ENCODE results near the gene DIS3L2.
"Not testable (repeated sequence)": the region's sequence is repeated elsewhere in the genome, so short reads cannot be mapped to it uniquely, and the experiment has no call there.

DIS3L2 gene

GRCh38 chr2:232363784-232364615 lies 402.5 kb downstream of the DIS3L2 start:
- intact Hi-C loops (cut with micrococcal nuclease): no loop called here
- Mint-ChIP-seq H3K4me1 (ENCODE audit: low read depth) (peaks cover 24% of the 10 kb centered on the region), H3K4me3 (peak overlapping the region; percentile 73), H3K27ac (peak overlapping the region; percentile 68), H3K27me3 (peaks cover 2% of the 10 kb centered on the region), H3K9me3 (peaks cover 13% of the 10 kb centered on the region), H3K36me3 (ENCODE audit: low read depth) (no peaks in the 10 kb centered on the region)

GRCh38 chr2:232364806-232365594 lies 403.5 kb downstream of the DIS3L2 start:
- H3K36me3 Mint-ChIP-seq (ENCODE audit: low read depth); H3K27ac Mint-ChIP-seq; intact Hi-C loops (cut with micrococcal nuclease); H3K4me3 Mint-ChIP-seq; H3K27me3 Mint-ChIP-seq: not testable (repeated sequence)
- H3K9me3 Mint-ChIP-seq: peaks cover 13% of the 10 kb centered on the region
- H3K4me1 Mint-ChIP-seq (ENCODE audit: low read depth): peaks cover 24% of the 10 kb centered on the region

GRCh38 chr2:232365621-232366321 lies 404.3 kb downstream of the DIS3L2 start:
- Mint-ChIP-seq H3K36me3 (ENCODE audit: low read depth) (no peaks in the 10 kb centered on the region), H3K4me3 (no peak overlapping the region), H3K27ac (no peak overlapping the region), H3K27me3 (peaks cover 2% of the 10 kb centered on the region), H3K4me1 (ENCODE audit: low read depth) (peaks cover 24% of the 10 kb centered on the region), H3K9me3 (peaks cover 13% of the 10 kb centered on the region)
- intact Hi-C loops (cut with micrococcal nuclease): no loop called here

DNA sequence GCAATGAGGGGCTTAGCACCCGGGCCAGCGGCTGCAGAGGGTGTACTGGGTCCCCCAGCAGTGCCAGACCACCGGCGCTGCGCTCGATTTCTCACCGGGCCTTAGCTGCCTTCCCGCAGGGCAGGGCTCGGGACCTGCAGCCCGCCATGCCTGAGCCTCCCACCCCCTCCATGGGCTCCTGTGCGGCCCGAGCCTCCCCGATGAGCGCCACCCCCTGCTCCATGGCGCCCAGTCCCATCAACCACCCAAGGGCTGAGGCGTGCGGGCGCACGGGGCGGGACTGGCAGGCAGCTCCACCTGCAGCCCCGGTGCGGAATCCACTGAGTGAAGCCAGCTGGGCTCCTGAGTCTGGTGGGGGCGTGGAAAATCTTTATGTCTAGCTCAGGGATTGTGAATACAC lies 404.9 kb downstream of the DIS3L2 start:
- Mint-ChIP-seq H3K9me3 (peaks cover 13% of the 10 kb centered on the region), H3K4me1 (ENCODE audit: low read depth) (peaks cover 24% of the 10 kb centered on the region)
- H3K36me3 Mint-ChIP-seq (ENCODE audit: low read depth); H3K27me3 Mint-ChIP-seq; H3K27ac Mint-ChIP-seq; intact Hi-C loops (cut with micrococcal nuclease); H3K4me3 Mint-ChIP-seq: not testable (repeated sequence)

DNA sequence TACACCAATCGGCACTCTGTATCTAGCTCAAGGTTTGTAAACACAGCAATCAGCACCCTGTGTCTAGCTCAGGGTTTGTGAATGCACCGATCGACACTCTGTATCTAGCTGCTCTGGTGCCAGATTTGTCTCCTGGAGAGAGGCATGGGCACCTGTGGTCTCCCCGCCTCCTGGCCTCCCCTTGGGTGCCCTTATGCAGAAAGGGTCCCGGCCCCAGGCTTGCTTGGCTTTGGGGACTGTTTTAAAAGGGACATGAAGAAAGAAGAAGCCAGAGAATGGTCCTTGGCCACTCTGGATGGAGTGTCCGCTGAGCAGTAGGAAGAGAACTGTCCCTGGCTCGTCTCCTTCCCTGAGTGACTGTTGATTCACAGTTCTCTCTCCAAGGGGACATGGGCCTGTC lies 405.5 kb downstream of the DIS3L2 start:
- intact Hi-C loops (cut with micrococcal nuclease): no loop called here
- H3K9me3 Mint-ChIP-seq: peaks cover 8% of the 10 kb centered on the region
- H3K27ac Mint-ChIP-seq: no peak overlapping the region
- peaks cover 2% of the 10 kb centered on the region for H3K27me3 Mint-ChIP-seq
- no peaks in the 10 kb centered on the region for H3K36me3 Mint-ChIP-seq (ENCODE audit: low read depth)
- peaks cover 24% of the 10 kb centered on the region for H3K4me1 Mint-ChIP-seq (ENCODE audit: low read depth)
- H3K4me3 Mint-ChIP-seq: no peak overlapping the region

GRCh38 chr2:232367591-232368233 lies 406.2 kb downstream of the DIS3L2 start:
- Mint-ChIP-seq H3K4me3 (no peak overlapping the region), H3K4me1 (ENCODE audit: low read depth) (peaks cover 24% of the 10 kb centered on the region)

GRCh38 chr2:232368311-232368731 lies 406.8 kb downstream of the DIS3L2 start:
- intact Hi-C loops (cut with micrococcal nuclease): no loop called here
- H3K27ac Mint-ChIP-seq: no peak overlapping the region
- H3K4me1 Mint-ChIP-seq (ENCODE audit: low read depth): peaks cover 23% of the 10 kb centered on the region
- H3K9me3 Mint-ChIP-seq: no peaks in the 10 kb centered on the region
- no peaks in the 10 kb centered on the region for H3K36me3 Mint-ChIP-seq (ENCODE audit: low read depth)
- H3K27me3 Mint-ChIP-seq: peaks cover 2% of the 10 kb centered on the region
- no peak overlapping the region for H3K4me3 Mint-ChIP-seq

More at GRCh38 chr2:232367591-232368233, 406.2 kb downstream of the DIS3L2 start:
- H3K36me3 Mint-ChIP-seq (ENCODE audit: low read depth): no peaks in the 10 kb centered on the region
- H3K27me3 Mint-ChIP-seq: peaks cover 2% of the 10 kb centered on the region
- intact Hi-C loops (cut with micrococcal nuclease): no loop called here
- no peak overlapping the region for H3K27ac Mint-ChIP-seq
- peaks cover under 1% of the 10 kb centered on the region for H3K9me3 Mint-ChIP-seq

DNA sequence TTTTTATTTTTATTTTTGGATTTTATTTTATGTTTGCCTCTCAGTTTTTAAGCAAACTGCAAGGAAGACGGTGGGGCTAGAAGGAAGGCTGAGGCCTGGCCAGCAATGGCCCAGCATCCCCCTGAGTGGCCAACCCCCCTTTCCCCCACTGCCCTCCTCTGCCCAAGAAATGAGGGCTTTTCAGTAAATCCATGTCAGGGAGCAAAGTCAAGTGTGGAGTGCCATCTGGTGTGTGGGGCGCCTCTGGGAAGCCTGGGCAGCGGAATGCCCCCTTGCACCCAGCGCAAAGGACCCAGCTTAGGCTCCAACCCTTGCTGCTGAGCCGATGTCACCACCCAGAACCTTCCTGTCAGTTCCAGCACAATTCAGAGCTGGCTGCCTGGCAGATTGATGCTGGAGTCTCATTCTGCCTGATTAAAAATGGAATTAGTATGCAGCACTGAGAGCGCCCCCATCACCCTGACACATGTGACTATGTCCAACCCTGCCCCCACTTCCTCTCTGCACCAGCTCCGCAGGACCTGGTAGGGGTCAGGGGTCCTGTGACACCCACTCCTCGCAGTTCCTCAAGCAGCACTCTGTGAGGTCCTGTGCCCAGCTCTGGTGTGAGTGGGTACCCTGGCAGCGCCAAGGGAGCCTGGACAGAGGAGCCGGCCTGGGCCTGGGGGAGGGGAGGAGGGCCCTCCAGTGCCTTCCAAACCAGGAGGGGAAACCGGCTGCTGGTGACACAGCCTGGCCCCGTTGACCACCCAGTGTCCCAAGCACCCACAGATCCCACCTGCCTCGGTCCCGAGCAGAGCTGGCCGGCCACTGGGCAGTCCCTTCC lies 407.8 kb downstream of the DIS3L2 start:
- Mint-ChIP-seq H3K4me3 (no peak overlapping the region), H3K4me1 (ENCODE audit: low read depth) (peaks cover 12% of the 10 kb centered on the region), H3K9me3 (no peaks in the 10 kb centered on the region), H3K27ac (no peak overlapping the region), H3K36me3 (ENCODE audit: low read depth) (no peaks in the 10 kb centered on the region), H3K27me3 (peaks cover 2% of the 10 kb centered on the region)
- intact Hi-C loops (cut with micrococcal nuclease): no loop called here

DNA sequence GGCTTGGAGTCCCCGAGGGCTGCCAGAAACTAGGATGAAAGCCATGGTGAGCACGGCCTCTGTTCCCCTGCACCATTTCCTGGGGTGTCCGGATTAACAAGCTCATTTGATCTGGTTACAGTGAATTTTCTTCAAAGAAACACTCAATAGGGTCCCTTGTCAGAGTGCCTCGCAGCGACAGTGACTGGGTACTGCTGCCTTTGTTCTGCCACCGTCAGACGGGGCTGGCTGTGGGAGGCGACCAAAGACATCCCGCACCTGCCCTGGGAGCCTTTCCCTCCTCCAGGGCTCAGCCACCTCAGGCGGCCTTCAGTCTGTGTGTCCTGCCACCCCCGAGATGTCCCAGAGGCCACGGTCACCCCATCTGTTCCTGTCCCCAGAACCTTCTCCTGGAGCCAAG lies 408.5 kb downstream of the DIS3L2 start:
- H3K4me1 Mint-ChIP-seq (ENCODE audit: low read depth); intact Hi-C loops (cut with micrococcal nuclease); H3K36me3 Mint-ChIP-seq (ENCODE audit: low read depth); H3K27ac Mint-ChIP-seq; H3K9me3 Mint-ChIP-seq; H3K27me3 Mint-ChIP-seq; H3K4me3 Mint-ChIP-seq: not testable (repeated sequence)

- no peak overlapping the region for H3K27ac Mint-ChIP-seq
- intact Hi-C loops (cut with micrococcal nuclease): no loop called here
- no peaks in the 10 kb centered on the region for H3K36me3 Mint-ChIP-seq (ENCODE audit: low read depth)
- no peaks in the 10 kb centered on the region for H3K4me1 Mint-ChIP-seq (ENCODE audit: low read depth)
- H3K27me3 Mint-ChIP-seq: no peaks in the 10 kb centered on the region
- no peaks in the 10 kb centered on the region for H3K9me3 Mint-ChIP-seq
- H3K4me3 Mint-ChIP-seq: no peak overlapping the region
Measured at GRCh38 chr2:232372231-232373208, 411.0 kb downstream of the DIS3L2 start.

- no peaks in the 10 kb centered on the region for H3K4me1 Mint-ChIP-seq (ENCODE audit: low read depth)
- no peaks in the 10 kb centered on the region for H3K36me3 Mint-ChIP-seq (ENCODE audit: low read depth)
- no peaks in the 10 kb centered on the region for H3K9me3 Mint-ChIP-seq
- intact Hi-C loops (cut with micrococcal nuclease): no loop called here
- no peaks in the 10 kb centered on the region for H3K27me3 Mint-ChIP-seq
- H3K27ac Mint-ChIP-seq: no peak overlapping the region
- H3K4me3 Mint-ChIP-seq: no peak overlapping the region
Measured at GRCh38 chr2:232374356-232374755, 412.8 kb downstream of the DIS3L2 start.

DNA sequence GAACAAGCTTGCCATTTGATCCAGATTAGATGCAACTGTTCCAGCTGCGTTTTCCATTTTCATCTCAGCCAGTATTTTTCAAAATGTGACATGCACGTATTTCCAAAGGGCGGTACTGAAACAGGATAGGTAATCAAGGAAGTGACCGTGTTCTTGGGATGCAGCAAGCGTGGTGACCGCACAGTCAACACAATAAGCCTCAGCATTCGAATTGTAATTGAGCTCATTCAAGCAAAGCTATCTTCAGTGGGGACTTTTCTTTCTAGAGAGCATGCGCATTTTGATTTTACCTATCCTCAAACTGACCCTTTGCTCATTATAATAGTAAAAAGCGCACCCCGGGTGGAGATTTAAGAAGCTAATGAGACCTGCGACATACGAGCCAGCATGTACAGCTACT lies 413.7 kb downstream of the DIS3L2 start:
- Mint-ChIP-seq H3K4me1 (ENCODE audit: low read depth) (no peaks in the 10 kb centered on the region), H3K4me3 (no peak overlapping the region), H3K9me3 (no peaks in the 10 kb centered on the region), H3K27me3 (peaks cover 4% of the 10 kb centered on the region), H3K27ac (no peak overlapping the region), H3K36me3 (ENCODE audit: low read depth) (no peaks in the 10 kb centered on the region)
- intact Hi-C loops (cut with micrococcal nuclease): no loop called here
